GM08714 (cell line): Measurements from ENCODE around the gene PRDX1.

ENCODE experiments used
- H3K4me3 ChIP-seq: fragments of 200-500 bp; sonication (Bioruptor generic); 2 replicates; pipeline ENCODE4 v1.5.1; 2014; ENCODE audit warnings: mild to moderate bottlenecking, low read length, inconsistent platforms
- ZNF274 ChIP-seq: IDR thresholded peaks from 2 replicates; pipeline ENCODE4 v1.6.1; 2012; ENCODE audit warnings: mild to moderate bottlenecking, low read depth, low read length

PRDX1 gene

GRCh38 chr1:45503462-45504360 lies 18.0 kb downstream of the PRDX1 start:
- no peak overlapping the region for H3K4me3 ChIP-seq
- TF ChIP-seq ZNF274, result no peak

- H3K4me3 ChIP-seq, result no peak overlapping the region
- no peak for TF ChIP-seq ZNF274
Observed at GRCh38 chr1:45501505-45501859, 20.2 kb downstream of the PRDX1 start.

- H3K4me3 ChIP-seq, result peak overlapping the region; percentile 74
- no peak for TF ChIP-seq ZNF274
Observed at GRCh38 chr1:45499415-45499769, 22.3 kb downstream of the PRDX1 start.

- no peak for TF ChIP-seq ZNF274
- H3K4me3 ChIP-seq, result no peak overlapping the region
Observed at GRCh38 chr1:45498279-45498678, 23.4 kb downstream of the PRDX1 start.

GRCh38 chr1:45493116-45493697 lies 28.5 kb downstream of the PRDX1 start:
- no peak overlapping the region for H3K4me3 ChIP-seq
- no peak for TF ChIP-seq ZNF274

GRCh38 chr1:45492691-45493090 lies 29.0 kb downstream of the PRDX1 start:
- no peak overlapping the region for H3K4me3 ChIP-seq
- TF ChIP-seq ZNF274, result no peak

- H3K4me3 ChIP-seq, result peak overlapping the region; percentile 0; the same call in 1 of the 2 replicates
- TF ChIP-seq ZNF274, result no peak
Observed at GRCh38 chr1:45491487-45492260, 30.0 kb downstream of the PRDX1 start.

GRCh38 chr1:45490626-45491486 lies 30.8 kb downstream of the PRDX1 start, which contains the start of gene TESK2:
Gene TESK2, minus strand, starts transcription at chr1:45491163. Its CDS starts 33,378 bp downstream, at chr1:45457785.
- no peak for TF ChIP-seq ZNF274
- H3K4me3 ChIP-seq, result peak within 1 kb of the TSS; percentile 64

GRCh38 chr1:45490121-45490625 lies 31.5 kb downstream of the PRDX1 start:
- H3K4me3 ChIP-seq, result peak overlapping the region; percentile 64
- no peak for TF ChIP-seq ZNF274

GRCh38 chr1:45489379-45489778 lies 32.3 kb downstream of the PRDX1 start:
- H3K4me3 ChIP-seq, result peak overlapping the region; percentile 64; the same call in 1 of the 2 replicates

- no peak overlapping the region for H3K4me3 ChIP-seq
- no peak for TF ChIP-seq ZNF274
Observed at GRCh38 chr1:45488666-45489377, 32.9 kb downstream of the PRDX1 start.

- no peak overlapping the region for H3K4me3 ChIP-seq
- no peak for TF ChIP-seq ZNF274
Observed at GRCh38 chr1:45485949-45486348, 35.7 kb downstream of the PRDX1 start.
